ENCODE results near the gene KLHL22.
A peak's percentile ranks its signal among the peaks of the same experiment; 100 is the strongest.

The KLHL22 gene

GRCh38 chr22:20458530-20459151 is 37.0 kb downstream of the KLHL22 start:
- peaks cover 3% of the 10 kb centered on the region for H3K79me1 ChIP-seq (ENCODE audit: low read length)
- no peak overlapping the region for H3K23ac ChIP-seq (ENCODE audit: low read length)
- H2AK5ac ChIP-seq (ENCODE audit: low read length): no peak overlapping the region
- no CpG with 5 or more reads among the region's 8 CpGs for WGBS (ENCODE audit: extremely low coverage, insufficient coverage, insufficient read length)
- no peak overlapping the region for H2BK12ac ChIP-seq (ENCODE audit: low read length)
- H3K4me2 ChIP-seq (ENCODE audit: low read length): no peak overlapping the region
- H2AFZ ChIP-seq (ENCODE audit: insufficient read depth, low read length, poor library complexity): no peak overlapping the region
- no peak overlapping the region for H4K12ac ChIP-seq (ENCODE audit: low read depth, low read length)
- no peak overlapping the region for H2BK120ac ChIP-seq (ENCODE audit: insufficient read depth, low read length, poor library complexity)
- H3K18ac ChIP-seq (ENCODE audit: low read length): no peak overlapping the region
- DNase-seq: no peak
- no peak overlapping the region for H4K8ac ChIP-seq (ENCODE audit: low read depth, low read length)
- H3K4me3 ChIP-seq (ENCODE audit: low read depth, low read length): no peak overlapping the region
- no peaks in the 10 kb centered on the region for H3K79me2 ChIP-seq (ENCODE audit: control insufficient read depth, insufficient read depth, low read length, poor library complexity)
- peaks cover 6 to 9% of the 10 kb centered on the region in 2 experiments for H3K36me3 ChIP-seq (ENCODE audit: control insufficient read depth in 1 of 2, insufficient read depth in 2 of 2, low read length in 2 of 2)
- H2BK5ac ChIP-seq (ENCODE audit: low read depth, low read length, poor library complexity): no peak overlapping the region
- peaks cover 3 to 5% of the 10 kb centered on the region in 2 experiments for H3K4me1 ChIP-seq (ENCODE audit: control insufficient read depth in 1 of 2, insufficient read depth in 2 of 2, low read length in 2 of 2)
- H3K4ac ChIP-seq (ENCODE audit: low read depth, low read length): no peak overlapping the region
- H4K91ac ChIP-seq (ENCODE audit: low read depth, low read length): no peak overlapping the region
- H3K9ac ChIP-seq (ENCODE audit: low read length): no peak overlapping the region
- no peaks in the 10 kb centered on the region for H3K9me3 ChIP-seq (ENCODE audit: insufficient read depth, low read depth, low read length)
- H3K27ac ChIP-seq (ENCODE audit: low read depth, low read length): no peak overlapping the region
- H3K27me3 ChIP-seq (ENCODE audit: insufficient read depth, low read length): no peaks in the 10 kb centered on the region
- H3K14ac ChIP-seq (ENCODE audit: low read length): no peak overlapping the region

GRCh38 chr22:20457506-20458240 is 37.9 kb downstream of the KLHL22 start:
- Histone ChIP-seq H3K27me3 (ENCODE audit: insufficient read depth, low read length) (no peaks in the 10 kb centered on the region), H4K8ac (ENCODE audit: low read depth, low read length) (no peak overlapping the region), H3K27ac (ENCODE audit: low read depth, low read length) (no peak overlapping the region), H2BK120ac (ENCODE audit: insufficient read depth, low read length, poor library complexity) (no peak overlapping the region), H2BK5ac (ENCODE audit: low read depth, low read length, poor library complexity) (no peak overlapping the region), H3K9me3 (ENCODE audit: insufficient read depth, low read depth, low read length) (no peaks in the 10 kb centered on the region), H3K4ac (ENCODE audit: low read depth, low read length) (no peak overlapping the region), H4K91ac (ENCODE audit: low read depth, low read length) (no peak overlapping the region), H3K36me3 (ENCODE audit: control insufficient read depth in 1 of 2, insufficient read depth in 2 of 2, low read length in 2 of 2) (peaks cover 6 to 8% of the 10 kb centered on the region in 2 experiments), H3K4me1 (ENCODE audit: control insufficient read depth in 1 of 2, insufficient read depth in 2 of 2, low read length in 2 of 2) (peaks cover 3 to 5% of the 10 kb centered on the region in 2 experiments), H2AFZ (ENCODE audit: insufficient read depth, low read length, poor library complexity) (no peak overlapping the region), H3K79me2 (ENCODE audit: control insufficient read depth, insufficient read depth, low read length, poor library complexity) (no peaks in the 10 kb centered on the region), H2BK12ac (ENCODE audit: low read length) (no peak overlapping the region), H3K79me1 (ENCODE audit: low read length) (peaks cover 3% of the 10 kb centered on the region), H3K4me3 (ENCODE audit: low read depth, low read length) (no peak overlapping the region), H3K14ac (ENCODE audit: low read length) (no peak overlapping the region), H3K4me2 (ENCODE audit: low read length) (no peak overlapping the region), H4K12ac (ENCODE audit: low read depth, low read length) (no peak overlapping the region), H3K18ac (ENCODE audit: low read length) (no peak overlapping the region), H3K23ac (ENCODE audit: low read length) (no peak overlapping the region), H3K9ac (ENCODE audit: low read length) (no peak overlapping the region), H2AK5ac (ENCODE audit: low read length) (no peak overlapping the region)
- no peak for DNase-seq
- WGBS (ENCODE audit: extremely low coverage, insufficient coverage, insufficient read length): no CpG with 5 or more reads among the region's 15 CpGs

GRCh38 chr22:20456722-20457076 is 38.9 kb downstream of the KLHL22 start:
- H2BK5ac ChIP-seq (ENCODE audit: low read depth, low read length, poor library complexity): no peak overlapping the region
- peak overlapping the region; percentile 77 for H4K8ac ChIP-seq (ENCODE audit: low read depth, low read length)
- peak overlapping the region; percentile 48 for H4K91ac ChIP-seq (ENCODE audit: low read depth, low read length)
- no peak overlapping the region for H3K4ac ChIP-seq (ENCODE audit: low read depth, low read length)
- H3K4me1 ChIP-seq (ENCODE audit: control insufficient read depth in 1 of 2, insufficient read depth in 2 of 2, low read length in 2 of 2): peaks cover 3 to 5% of the 10 kb centered on the region in 2 experiments
- no peak overlapping the region for H2AK5ac ChIP-seq (ENCODE audit: low read length)
- no peak overlapping the region for H3K9ac ChIP-seq (ENCODE audit: low read length)
- H4K12ac ChIP-seq (ENCODE audit: low read depth, low read length): no peak overlapping the region
- no peak overlapping the region for H2BK120ac ChIP-seq (ENCODE audit: insufficient read depth, low read length, poor library complexity)
- H3K14ac ChIP-seq (ENCODE audit: low read length): no peak overlapping the region
- no peak overlapping the region for H3K18ac ChIP-seq (ENCODE audit: low read length)
- no peaks in the 10 kb centered on the region for H3K79me2 ChIP-seq (ENCODE audit: control insufficient read depth, insufficient read depth, low read length, poor library complexity)
- no peak overlapping the region for H3K27ac ChIP-seq (ENCODE audit: low read depth, low read length)
- WGBS (ENCODE audit: extremely low coverage, insufficient coverage, insufficient read length): no CpG with 5 or more reads among the region's 3 CpGs
- DNase-seq: no peak
- no peak overlapping the region for H3K4me2 ChIP-seq (ENCODE audit: low read length)
- H3K79me1 ChIP-seq (ENCODE audit: low read length): peaks cover 3% of the 10 kb centered on the region
- H3K9me3 ChIP-seq (ENCODE audit: insufficient read depth, low read depth, low read length): no peaks in the 10 kb centered on the region
- H3K27me3 ChIP-seq (ENCODE audit: insufficient read depth, low read length): no peaks in the 10 kb centered on the region
- peak overlapping the region; percentile 47 for H2AFZ ChIP-seq (ENCODE audit: insufficient read depth, low read length, poor library complexity)
- peaks cover 6 to 8% of the 10 kb centered on the region in 2 experiments for H3K36me3 ChIP-seq (ENCODE audit: control insufficient read depth in 1 of 2, insufficient read depth in 2 of 2, low read length in 2 of 2)
- H3K4me3 ChIP-seq (ENCODE audit: low read depth, low read length): no peak overlapping the region
- H3K23ac ChIP-seq (ENCODE audit: low read length): no peak overlapping the region
- no peak overlapping the region for H2BK12ac ChIP-seq (ENCODE audit: low read length)

GRCh38 chr22:20456064-20456721 is 39.4 kb downstream of the KLHL22 start:
- Histone ChIP-seq H3K18ac (ENCODE audit: low read length) (no peak overlapping the region), H2BK5ac (ENCODE audit: low read depth, low read length, poor library complexity) (no peak overlapping the region), H4K12ac (ENCODE audit: low read depth, low read length) (no peak overlapping the region), H3K4me2 (ENCODE audit: low read length) (no peak overlapping the region), H3K9ac (ENCODE audit: low read length) (no peak overlapping the region), H3K14ac (ENCODE audit: low read length) (no peak overlapping the region), H4K8ac (ENCODE audit: low read depth, low read length) (peak overlapping the region; percentile 77), H2AK5ac (ENCODE audit: low read length) (no peak overlapping the region), H2BK12ac (ENCODE audit: low read length) (no peak overlapping the region), H2AFZ (ENCODE audit: insufficient read depth, low read length, poor library complexity) (peak overlapping the region; percentile 47), H3K23ac (ENCODE audit: low read length) (no peak overlapping the region), H3K79me2 (ENCODE audit: control insufficient read depth, insufficient read depth, low read length, poor library complexity) (no peaks in the 10 kb centered on the region), H4K91ac (ENCODE audit: low read depth, low read length) (peak overlapping the region; percentile 48), H2BK120ac (ENCODE audit: insufficient read depth, low read length, poor library complexity) (no peak overlapping the region), H3K4me3 (ENCODE audit: low read depth, low read length) (no peak overlapping the region), H3K4ac (ENCODE audit: low read depth, low read length) (no peak overlapping the region), H3K36me3 (ENCODE audit: control insufficient read depth in 1 of 2, insufficient read depth in 2 of 2, low read length in 2 of 2) (peaks cover 6 to 9% of the 10 kb centered on the region in 2 experiments), H3K27me3 (ENCODE audit: insufficient read depth, low read length) (no peaks in the 10 kb centered on the region), H3K4me1 (ENCODE audit: control insufficient read depth in 1 of 2, insufficient read depth in 2 of 2, low read length in 2 of 2) (peaks cover 3 to 5% of the 10 kb centered on the region in 2 experiments), H3K79me1 (ENCODE audit: low read length) (peaks cover 3% of the 10 kb centered on the region), H3K27ac (ENCODE audit: low read depth, low read length) (no peak overlapping the region), H3K9me3 (ENCODE audit: insufficient read depth, low read depth, low read length) (no peaks in the 10 kb centered on the region)
- peak; percentile 70 to 85 for DNase-seq
- WGBS (ENCODE audit: extremely low coverage, insufficient coverage, insufficient read length): no CpG with 5 or more reads among the region's 6 CpGs

All from trophoblast cell (in vitro differentiated cells and primary cell).